Liver (tissue), 9 donors: ENCODE results near the gene SURF1. TPM values are rescaled to one million over a fixed set of nuclear protein-coding genes. Genes with fewer than 3 reads are reported as not detected.
A peak's percentile ranks its signal among the peaks of the same experiment; 100 is the strongest.

ENCODE experiments used
- DNase-seq: peaks from one replicate; pipeline ENCODE4 v3.0.0-alpha.2; 2017; ENCODE audit warnings: low spot score
- H3K27ac ChIP-seq, 2 donors: one replicate each; pipeline ENCODE4 v1.7.0; 2013; ENCODE audit warnings: inconsistent platforms in 2 of 2, low read length in 2 of 2, control low read depth in 1 of 2, low read depth in 1 of 2, mild to moderate bottlenecking in 1 of 2
- H3K27me3 ChIP-seq, 4 donors: one replicate each; pipeline versions ENCODE4 v1.6.1 to v1.7.0; 2013; ENCODE audit warnings: low read length in 3 of 4, inconsistent platforms in 1 of 4, mild to moderate bottlenecking in 1 of 4, moderate library complexity in 1 of 4; ENCODE audit not compliant: control insufficient read depth in 4 of 4, insufficient read depth in 4 of 4
- H3K36me3 ChIP-seq, 4 donors: one replicate each; pipeline versions ENCODE4 v1.6.1 to v1.7.0; 2013; ENCODE audit warnings: low read length in 3 of 4, mild to moderate bottlenecking in 3 of 4, low read depth in 1 of 4, moderate library complexity in 1 of 4; ENCODE audit not compliant: control insufficient read depth in 4 of 4, insufficient read depth in 3 of 4
- H3K4me1 ChIP-seq, 4 donors: one replicate each; pipeline versions ENCODE4 v1.6.1 to v1.7.0; 2013; ENCODE audit warnings: low read length in 3 of 4, mild to moderate bottlenecking in 3 of 4, moderate library complexity in 1 of 4; ENCODE audit not compliant: control insufficient read depth in 4 of 4, insufficient read depth in 4 of 4
- H3K4me3 ChIP-seq, 3 donors: one replicate each; pipeline versions ENCODE4 v1.6.1 to v1.7.0; 2013; ENCODE audit warnings: low read length in 3 of 3, control low read depth in 1 of 3, low read depth in 1 of 3, mild to moderate bottlenecking in 1 of 3
- H3K9ac ChIP-seq, 2 donors: one replicate each; pipeline ENCODE4 v1.7.0; 2013; ENCODE audit warnings: low read length in 2 of 2, mild to moderate bottlenecking in 2 of 2, moderate library complexity in 2 of 2, control low read depth in 1 of 2, low read depth in 1 of 2
- H3K9me3 ChIP-seq, 4 donors: one replicate each; pipeline versions ENCODE4 v1.6.1 to v1.7.0; 2013; ENCODE audit warnings: low read length in 3 of 4; ENCODE audit not compliant: control insufficient read depth in 4 of 4
- GABPA ChIP-seq, 2 donors: IDR thresholded peaks in 1 of 2; conservative IDR thresholded peaks in 1 of 2; 2 replicates each; pipeline ENCODE4 v1.6.1; 2016; ENCODE audit warnings: antibody characterized with exemption in 2 of 2, mild to moderate bottlenecking in 1 of 2, moderate library complexity in 1 of 2
- HNF4A ChIP-seq, 2 donors: conservative IDR thresholded peaks; 2 replicates each; pipeline ENCODE4 v1.6.1; 2016; ENCODE audit warnings: antibody characterized with exemption in 2 of 2, mild to moderate bottlenecking in 2 of 2
- HNF4G ChIP-seq: IDR thresholded peaks from 2 replicates; pipeline ENCODE4 v1.6.1; 2016; ENCODE audit warnings: antibody characterized with exemption
- JUND ChIP-seq, 2 donors: IDR thresholded peaks; 2 replicates each; pipeline ENCODE4 v1.6.1; 2016; ENCODE audit warnings: antibody characterized with exemption in 2 of 2
- NR2F2 ChIP-seq: IDR thresholded peaks from 2 replicates; pipeline ENCODE4 v1.6.1; 2016; ENCODE audit warnings: antibody characterized with exemption
- RAD21 ChIP-seq, 2 donors: IDR thresholded peaks; 2 replicates each; pipeline ENCODE4 v1.6.1; 2016; ENCODE audit warnings: antibody characterized with exemption in 2 of 2, mild to moderate bottlenecking in 2 of 2
- RXRA ChIP-seq, 2 donors: IDR thresholded peaks; 2 replicates each; pipeline ENCODE4 v1.6.1; 2017 to 2018; ENCODE audit warnings: antibody characterized with exemption in 2 of 2, mild to moderate bottlenecking in 1 of 2
- SP1 ChIP-seq: IDR thresholded peaks from 2 replicates; pipeline ENCODE4 v1.6.1; 2018; ENCODE audit warnings: antibody characterized with exemption, mild to moderate bottlenecking
- TAF1 ChIP-seq: conservative IDR thresholded peaks from 2 replicates; pipeline ENCODE4 v1.6.1; 2016; ENCODE audit warnings: antibody characterized with exemption, mild to moderate bottlenecking
- YY1 ChIP-seq: IDR thresholded peaks from 2 replicates; pipeline ENCODE4 v1.6.1; 2016; ENCODE audit warnings: antibody characterized with exemption, mild to moderate bottlenecking
- WGBS: extraction: QIAGEN DNeasy Blood & Tissue Kit; methylation state at CpG from one replicate; pipeline ENCODE4 v1.1.7; 2013; 5-methylcytosine and 5-hydroxymethylcytosine counted together
- polyA plus RNA-seq, 2 donors: library from polyadenylated mRNA; stranded (reverse) in 1 of 2; unstranded in 1 of 2; fragments of 200-250 nt in 1 of 2; fragments of >200 nt in 1 of 2; fragmentation: Nextera tagmentation in 1 of 2; extraction: Ambion mirVana in 1 of 2; gene quantifications; one replicate each; pipeline versions ENCODE4 v1.2.1 to v1.2.3, GENCODE V29; 2013 to 2015
- total RNA-seq, 2 donors: library from RNA; depleted of rRNA; stranded (reverse); fragments of >200 nt; gene quantifications; one replicate each; pipeline ENCODE4 v1.2.3, GENCODE V29; 2014
- TF ChIP-seq, protein P1 (sequence below): IDR thresholded peaks from 2 replicates; pipeline ENCODE4 v1.6.1; 2016; ENCODE audit warnings: antibody characterized with exemption
- TF ChIP-seq, protein P2 (sequence below): IDR thresholded peaks from 2 replicates; pipeline ENCODE4 v1.6.1; 2016; ENCODE audit warnings: antibody characterized with exemption
- TF ChIP-seq, protein P3 (sequence below): fragments of 150-350 bp; IDR thresholded peaks from 2 replicates; pipeline ENCODE4 v1.5.1; 2017; ENCODE audit warnings: improper control_type of control experiment, low read depth, low read length; ENCODE audit not compliant: missing input control
- donor health status: healthy.
- donor health status: healthy.
- donor health status: healthy.
- donor health status: healthy.
- donor health status: healthy.

The SURF1 gene
- total and polyA plus RNA-seq, 4 donors, result 20.7 to 106 (median 50.5) TPM

DNA sequence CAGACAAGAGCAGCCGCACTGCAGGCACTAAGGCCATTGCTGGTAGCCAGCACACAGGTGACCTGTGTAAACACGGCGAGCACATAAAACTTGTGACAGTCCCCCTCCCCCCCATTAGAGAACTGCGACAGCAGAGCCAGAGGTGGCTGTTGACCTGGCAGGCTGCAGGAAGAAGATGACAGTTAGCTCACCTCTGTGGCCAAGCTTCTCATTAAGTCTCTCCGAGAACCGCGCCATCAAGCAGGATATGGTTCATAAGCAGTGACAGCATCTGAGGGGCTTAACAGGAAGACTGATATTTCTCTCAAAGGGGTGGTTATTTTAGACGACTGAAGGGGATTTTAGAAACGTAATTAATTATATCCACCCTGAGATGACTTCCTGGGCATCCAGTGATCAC lies 14.4 kb upstream of the SURF1 start (continued):
- TF ChIP-seq, protein P1, sequence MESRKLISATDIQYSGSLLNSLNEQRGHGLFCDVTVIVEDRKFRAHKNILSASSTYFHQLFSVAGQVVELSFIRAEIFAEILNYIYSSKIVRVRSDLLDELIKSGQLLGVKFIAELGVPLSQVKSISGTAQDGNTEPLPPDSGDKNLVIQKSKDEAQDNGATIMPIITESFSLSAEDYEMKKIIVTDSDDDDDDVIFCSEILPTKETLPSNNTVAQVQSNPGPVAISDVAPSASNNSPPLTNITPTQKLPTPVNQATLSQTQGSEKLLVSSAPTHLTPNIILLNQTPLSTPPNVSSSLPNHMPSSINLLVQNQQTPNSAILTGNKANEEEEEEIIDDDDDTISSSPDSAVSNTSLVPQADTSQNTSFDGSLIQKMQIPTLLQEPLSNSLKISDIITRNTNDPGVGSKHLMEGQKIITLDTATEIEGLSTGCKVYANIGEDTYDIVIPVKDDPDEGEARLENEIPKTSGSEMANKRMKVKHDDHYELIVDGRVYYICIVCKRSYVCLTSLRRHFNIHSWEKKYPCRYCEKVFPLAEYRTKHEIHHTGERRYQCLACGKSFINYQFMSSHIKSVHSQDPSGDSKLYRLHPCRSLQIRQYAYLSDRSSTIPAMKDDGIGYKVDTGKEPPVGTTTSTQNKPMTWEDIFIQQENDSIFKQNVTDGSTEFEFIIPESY, result no peak
- TF ChIP-seq GABPA (IDR thresholded peaks at IDR 0.05 in 1 of 2, conservative IDR thresholded peaks at IDR 0.05 in 1 of 2) (peak in 1 of 2 donors; percentile 60), HNF4G (no peak), TAF1 (peak; percentile 90), RXRA (IDR thresholded peaks at IDR 0.05) (peak in 1 of 2 donors; percentile 56), JUND (IDR thresholded peaks at IDR 0.05) (no peak)
- TF ChIP-seq, protein P2, sequence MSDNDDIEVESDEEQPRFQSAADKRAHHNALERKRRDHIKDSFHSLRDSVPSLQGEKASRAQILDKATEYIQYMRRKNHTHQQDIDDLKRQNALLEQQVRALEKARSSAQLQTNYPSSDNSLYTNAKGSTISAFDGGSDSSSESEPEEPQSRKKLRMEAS, result no peak

DNA sequence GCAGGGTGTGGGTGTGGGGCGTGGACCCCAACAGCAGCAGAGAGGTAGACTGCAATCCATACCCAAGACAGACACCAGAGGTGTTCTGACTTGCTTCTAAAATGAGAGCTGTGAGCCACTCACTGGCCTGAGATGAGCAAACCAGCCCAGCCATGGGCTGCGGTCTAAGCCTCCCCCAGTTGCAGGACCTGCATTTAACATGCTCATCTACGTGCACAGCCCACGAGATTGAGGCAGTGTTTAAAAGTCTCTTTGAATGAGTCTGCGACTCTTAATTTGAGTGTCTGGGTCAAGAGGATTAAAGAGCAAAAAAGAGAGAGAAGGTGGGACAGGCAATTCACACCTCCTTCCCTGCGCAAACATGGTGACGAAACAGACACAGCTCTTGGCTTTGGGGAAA lies 13.6 kb upstream of the SURF1 start:
- no peaks in the 10 kb centered on the region for H3K9me3 ChIP-seq
- no peak overlapping the region for H3K9ac ChIP-seq
- DNase-seq, result no peak
- no peak overlapping the region for H3K4me3 ChIP-seq
- peaks cover 8 to 33% (median 24%) of the 10 kb centered on the region in 4 donors for H3K36me3 ChIP-seq
- TF ChIP-seq GABPA (IDR thresholded peaks at IDR 0.05 in 1 of 2, conservative IDR thresholded peaks at IDR 0.05 in 1 of 2) (no peak), NR2F2 (no peak), TAF1 (no peak), HNF4A (conservative IDR thresholded peaks at IDR 0.05) (no peak)
- TF ChIP-seq, protein P1, result no peak
- peak overlapping the region; percentile 62 to 71 for H3K27ac ChIP-seq
- no peaks in the 10 kb centered on the region for H3K27me3 ChIP-seq
- peaks cover 28 to 75% (median 65%) of the 10 kb centered on the region in 4 donors for H3K4me1 ChIP-seq
- WGBS, result 76% methylated on average over 7 of the region's 7 CpGs

DNA sequence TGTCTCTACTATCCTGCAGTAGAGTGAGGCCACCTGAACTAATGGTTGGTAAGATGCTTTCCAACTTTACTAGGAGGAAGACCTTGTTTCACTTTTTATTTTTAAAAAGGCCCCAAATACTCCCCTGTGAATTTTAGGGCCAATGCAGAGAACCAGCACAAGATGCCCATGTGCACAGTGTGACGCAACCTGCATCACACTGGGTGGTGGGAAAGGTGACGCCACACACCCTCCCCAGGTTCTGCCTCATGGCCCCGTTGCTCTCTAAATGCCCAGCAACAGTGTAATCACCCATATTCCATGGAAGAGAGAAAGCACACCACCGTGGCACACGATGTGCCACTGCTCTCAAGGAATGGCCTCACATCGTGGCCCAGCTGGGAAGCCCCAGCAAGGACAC lies 13.1 kb upstream of the SURF1 start:
- H3K36me3 ChIP-seq, result peaks cover 9 to 36% (median 27%) of the 10 kb centered on the region in 4 donors

More for the DNA sequence above, 13.1 kb upstream of the SURF1 start:
- WGBS, result 75% methylated on average over 6 of the region's 6 CpGs
- Histone ChIP-seq H3K4me3 (no peak overlapping the region), H3K27me3 (no peaks in the 10 kb centered on the region), H3K9me3 (no peaks in the 10 kb centered on the region), H3K4me1 (peaks cover 28 to 75% (median 65%) of the 10 kb centered on the region in 4 donors), H3K9ac (no peak overlapping the region), H3K27ac (peak overlapping the region; percentile 62 to 71)
- TF ChIP-seq TAF1 (no peak), HNF4G (no peak), RXRA (IDR thresholded peaks at IDR 0.05) (no peak), SP1 (no peak), RAD21 (IDR thresholded peaks at IDR 0.05) (no peak), NR2F2 (no peak), YY1 (no peak), GABPA (IDR thresholded peaks at IDR 0.05 in 1 of 2, conservative IDR thresholded peaks at IDR 0.05 in 1 of 2) (no peak)
- TF ChIP-seq, protein P2, result no peak
- TF ChIP-seq, protein P3, sequence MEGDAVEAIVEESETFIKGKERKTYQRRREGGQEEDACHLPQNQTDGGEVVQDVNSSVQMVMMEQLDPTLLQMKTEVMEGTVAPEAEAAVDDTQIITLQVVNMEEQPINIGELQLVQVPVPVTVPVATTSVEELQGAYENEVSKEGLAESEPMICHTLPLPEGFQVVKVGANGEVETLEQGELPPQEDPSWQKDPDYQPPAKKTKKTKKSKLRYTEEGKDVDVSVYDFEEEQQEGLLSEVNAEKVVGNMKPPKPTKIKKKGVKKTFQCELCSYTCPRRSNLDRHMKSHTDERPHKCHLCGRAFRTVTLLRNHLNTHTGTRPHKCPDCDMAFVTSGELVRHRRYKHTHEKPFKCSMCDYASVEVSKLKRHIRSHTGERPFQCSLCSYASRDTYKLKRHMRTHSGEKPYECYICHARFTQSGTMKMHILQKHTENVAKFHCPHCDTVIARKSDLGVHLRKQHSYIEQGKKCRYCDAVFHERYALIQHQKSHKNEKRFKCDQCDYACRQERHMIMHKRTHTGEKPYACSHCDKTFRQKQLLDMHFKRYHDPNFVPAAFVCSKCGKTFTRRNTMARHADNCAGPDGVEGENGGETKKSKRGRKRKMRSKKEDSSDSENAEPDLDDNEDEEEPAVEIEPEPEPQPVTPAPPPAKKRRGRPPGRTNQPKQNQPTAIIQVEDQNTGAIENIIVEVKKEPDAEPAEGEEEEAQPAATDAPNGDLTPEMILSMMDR, result no peak
- DNase-seq, result no peak
